C4-2B (cell line): ENCODE results near the gene GMFB.

Source experiments
- CTCF ChIP-seq: fragments of 450-650 bp; conservative IDR thresholded peaks from 2 replicates; pipeline ENCODE4 v1.5.1; 2017; ENCODE audit warnings: mild to moderate bottlenecking
- ZFX ChIP-seq: fragments of 450-650 bp; IDR thresholded peaks from 2 replicates; pipeline ENCODE4 v1.6.1; 2017

GRCh38 chr14:54537651-54538050 is 48.9 kb upstream of the GMFB start:
- TF ChIP-seq CTCF (no peak), ZFX (no peak)
